HG03159 (cell line): Measurements from ENCODE around the gene VENTX.

Experiments
- ATAC-seq: cut with Tn5 transposase; IDR thresholded peaks from one replicate; pipeline ENCODE4 v1.9.1; 2021; ENCODE audit warnings: mild to moderate bottlenecking, moderate library complexity; ENCODE audit not compliant: unreplicated experiment

The VENTX gene

DNA sequence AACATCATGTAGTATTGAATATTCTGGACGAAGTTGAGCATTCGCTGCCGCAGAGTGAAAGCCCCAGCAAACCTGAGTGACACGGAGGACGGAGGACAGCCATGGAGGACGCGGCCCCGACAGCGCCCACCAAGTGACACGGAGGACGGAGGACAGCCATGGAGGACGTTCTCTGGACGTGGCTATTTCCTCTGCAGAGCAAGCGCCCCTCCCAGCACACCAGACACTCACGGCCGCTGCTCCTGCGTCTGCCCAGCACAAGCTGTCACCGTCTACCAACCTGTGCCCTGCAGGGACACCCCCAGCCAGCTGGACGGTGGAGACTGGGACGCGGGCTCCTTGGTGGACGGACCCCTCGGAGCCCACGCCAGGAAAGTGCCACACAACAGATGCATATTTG, 46.3 kb downstream of the VENTX start:
- ATAC-seq, result no peak

GRCh38 chr10:133285217-133285616, 47.6 kb downstream of the VENTX start:
- ATAC-seq, result no peak

- no peak for ATAC-seq
Measured at GRCh38 chr10:133286366-133286765, 48.7 kb downstream of the VENTX start.

GRCh38 chr10:133287832-133288500, 50.3 kb downstream of the VENTX start:
- no peak for ATAC-seq

DNA sequence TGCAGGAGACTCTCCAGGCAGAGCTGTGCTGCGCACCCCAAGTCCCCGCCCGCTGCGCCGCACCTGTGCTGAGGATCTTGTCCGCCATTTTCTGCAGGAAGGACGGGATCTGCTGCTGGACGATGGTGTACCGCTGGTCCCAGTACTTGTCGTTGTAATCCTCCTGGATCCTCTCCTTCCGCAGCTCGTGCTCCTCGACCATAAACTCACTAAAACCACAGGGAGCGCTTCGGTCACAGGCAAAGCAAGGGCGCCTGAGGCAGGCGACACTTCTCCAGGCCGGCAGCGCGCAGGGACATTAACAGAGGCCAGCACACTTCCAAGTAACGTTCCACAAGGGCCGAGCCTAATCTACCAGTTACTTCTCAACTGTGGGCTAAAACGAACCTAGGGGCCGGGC, 52.1 kb downstream of the VENTX start:
- ATAC-seq, result no peak
